HCT116 (cell line): ENCODE results near the gene SLC16A3. TPM values are rescaled to one million over a fixed set of nuclear protein-coding genes. Genes with fewer than 3 reads are reported as not detected.
A peak's percentile ranks its signal among the peaks of the same experiment; 100 is the strongest.

ENCODE experiments used
- ATAC-seq: fragments of 200-7000 bp; cut with Tn5 transposase; 2 replicates; pipeline ENCODE4 v1.9.1; 2020; ENCODE audit warnings: mild to moderate bottlenecking, moderate library complexity
- BruUV-seq: library from RNA; stranded (reverse); fragments of 400-500 nt; replicated peaks from 2 replicates; lab custom pipeline; 2021; lab: Mats Ljungman, UMichigan
- CTCF ChIA-PET: fragments of 300-600 bp; sonication (Branson Sonifier 250); formaldehyde crosslinking; loops from one replicate; lab custom pipeline; 2021; ENCODE audit warnings: antibody characterized with exemption; lab: Charles Lee
- POLR2A ChIA-PET: fragments of 300-600, 350-600 bp; sonication (Branson Sonifier 250); formaldehyde crosslinking; loops from one replicate; lab custom pipeline; 2021; ENCODE audit warnings: antibody characterized with exemption; lab: Charles Lee
- RAD21 ChIA-PET, 2 experiments: fragments of 300-600 bp; sonication (Branson Sonifier 250); formaldehyde crosslinking; loops; one replicate each; lab custom pipeline; 2023; ENCODE audit warnings: low total read pairs in 2 of 2; ENCODE audit not compliant: uncharacterized antibody in 2 of 2, unreplicated experiment in 2 of 2, low non-redundant PET in 1 of 2; lab: Charles Lee
- DNase-seq: peaks from one replicate; pipeline ENCODE4 v3.0.0-alpha.2; 2010; ENCODE audit warnings: low read depth, low spot score
- H2AFZ ChIP-seq: fragments of 200-600 bp; shearing (Covaris generic), sonication (generic); 2 replicates; pipeline ENCODE4 v1.6.1; 2017; ENCODE audit warnings: low read depth, mixed run types, mixed read lengths, antibody characterized with exemption, low read length; ENCODE audit not compliant: poor library complexity, severe bottlenecking
- H3K27ac ChIP-seq: 2 replicates; pipeline ENCODE4 v1.5.1; 2012; ENCODE audit warnings: low read depth, low read length
- H3K27me3 ChIP-seq: fragments of 200-600 bp; sonication (generic); 2 replicates; pipeline ENCODE4 v1.6.1; 2016; ENCODE audit warnings: mixed run types, low read length, mixed read lengths; ENCODE audit not compliant: insufficient read depth
- H3K36me3 ChIP-seq, 2 experiments: fragments of 200-500 bp in 1 of 2; fragments of 200-600 bp in 1 of 2; sonication (Bioruptor generic) in 1 of 2; sonication (generic) in 1 of 2; 2 replicates each; pipeline versions ENCODE4 v1.5.1 to v1.6.1; 2014 to 2016; ENCODE audit warnings: low read length in 2 of 2, inconsistent platforms in 1 of 2, mixed read lengths in 1 of 2, mixed run types in 1 of 2; ENCODE audit not compliant: insufficient read depth in 2 of 2, control insufficient read depth in 1 of 2
- H3K4me1 ChIP-seq, 2 experiments: fragments of 200-600 bp in 1 of 2; sonication (generic) in 1 of 2; 2 replicates each; pipeline versions ENCODE4 v1.5.1 to v1.6.1; 2012 to 2017; ENCODE audit warnings: low read length in 2 of 2, inconsistent platforms in 1 of 2, mild to moderate bottlenecking in 1 of 2, mixed read lengths in 1 of 2, mixed run types in 1 of 2, moderate library complexity in 1 of 2; ENCODE audit not compliant: insufficient read depth in 2 of 2, control insufficient read depth in 1 of 2
- H3K4me2 ChIP-seq: fragments of 200-600 bp; sonication (generic); 2 replicates; pipeline ENCODE4 v1.6.1; 2017; ENCODE audit warnings: mixed run types, low read length, mixed read lengths
- H3K4me3 ChIP-seq, 2 experiments: fragments of 200-600 bp in 1 of 2; sonication (generic) in 1 of 2; replicated peaks in 1 of 2; 2 replicates each; pipeline ENCODE4 v1.5.1; 2011 to 2016; ENCODE audit warnings: low read length in 2 of 2, control low read depth in 1 of 2, low read depth in 1 of 2, mild to moderate bottlenecking in 1 of 2, mixed read lengths in 1 of 2, mixed run types in 1 of 2
- H3K79me2 ChIP-seq: fragments of 200-600 bp; sonication (generic); 2 replicates; pipeline ENCODE4 v1.6.1; 2017; ENCODE audit warnings: mild to moderate bottlenecking, mixed run types, low read length, moderate library complexity, mixed read lengths; ENCODE audit not compliant: insufficient read depth
- H3K9ac ChIP-seq: fragments of 200-600 bp; sonication (generic); 2 replicates; pipeline ENCODE4 v1.6.1; 2016; ENCODE audit warnings: low read length, mixed read lengths
- H3K9me2 ChIP-seq: fragments of 200-600 bp; sonication (generic), shearing (Covaris generic); 2 replicates; pipeline ENCODE4 v1.6.1; 2017; ENCODE audit warnings: mixed run types, mild to moderate bottlenecking, moderate library complexity; ENCODE audit not compliant: insufficient read depth
- H3K9me3 ChIP-seq, 2 experiments: fragments of 200-500 bp in 1 of 2; fragments of 200-600 bp in 1 of 2; sonication (Bioruptor generic) in 1 of 2; sonication (generic) in 1 of 2; 2 replicates each; pipeline ENCODE4 v1.6.1; 2014 to 2017; ENCODE audit warnings: low read length in 2 of 2, mixed read lengths in 2 of 2, inconsistent platforms in 1 of 2, low read depth in 1 of 2, mild to moderate bottlenecking in 1 of 2, mixed run types in 1 of 2, moderate library complexity in 1 of 2; ENCODE audit not compliant: control insufficient read depth in 1 of 2, insufficient read depth in 1 of 2
- H4K20me1 ChIP-seq: fragments of 200-600 bp; sonication (generic), shearing (Covaris generic); 2 replicates; pipeline ENCODE4 v1.6.1; 2017; ENCODE audit warnings: mixed run types, mild to moderate bottlenecking, moderate library complexity; ENCODE audit not compliant: insufficient read depth
- ATF3 ChIP-seq: IDR thresholded peaks from 2 replicates; pipeline ENCODE4 v1.6.1; 2012
- CBX3 ChIP-seq: IDR thresholded peaks from 2 replicates; pipeline ENCODE4 v1.6.1; 2012; ENCODE audit warnings: low read depth
- EGR1 ChIP-seq: IDR thresholded peaks from 2 replicates; pipeline ENCODE4 v1.6.1; 2012; ENCODE audit warnings: low read depth
- ELF1 ChIP-seq: IDR thresholded peaks from 2 replicates; pipeline ENCODE4 v1.6.1; 2012; ENCODE audit warnings: low read depth, borderline replicate concordance
- EZH2phosphoT487 ChIP-seq: fragments of 200-600 bp; IDR thresholded peaks from 2 replicates; pipeline ENCODE4 v1.6.1; 2018; ENCODE audit warnings: antibody characterized with exemption, borderline replicate concordance
- FOSL1 ChIP-seq: IDR thresholded peaks from 2 replicates; pipeline ENCODE4 v1.6.1; 2012; ENCODE audit warnings: low read depth
- JUND ChIP-seq: IDR thresholded peaks from 2 replicates; pipeline ENCODE4 v1.6.1; 2012
- POLR2AphosphoS5 ChIP-seq: IDR thresholded peaks from 2 replicates; pipeline ENCODE4 v1.6.1; 2011; ENCODE audit warnings: mild to moderate bottlenecking, low read depth, low read length, moderate library complexity
- RAD21 ChIP-seq: IDR thresholded peaks from 2 replicates; pipeline ENCODE4 v1.6.1; 2012; ENCODE audit warnings: low read depth, mild to moderate bottlenecking
- SIN3A ChIP-seq: IDR thresholded peaks from 2 replicates; pipeline ENCODE4 v1.6.1; 2012; ENCODE audit warnings: low read depth
- SP1 ChIP-seq: IDR thresholded peaks from 2 replicates; pipeline ENCODE4 v1.6.1; 2012; ENCODE audit warnings: low read depth
- SRF ChIP-seq: IDR thresholded peaks from 2 replicates; pipeline ENCODE4 v1.6.1; 2012; ENCODE audit warnings: low read depth
- ZFX ChIP-seq: fragments of 450-650 bp; IDR thresholded peaks from 2 replicates; pipeline ENCODE4 v1.6.1; 2017
- ZNF274 ChIP-seq: fragments of 200-500 bp; sonication (Bioruptor generic); IDR thresholded peaks from 2 replicates; pipeline ENCODE4 v1.6.1; 2014; ENCODE audit warnings: mild to moderate bottlenecking, low read depth, low read length, inconsistent platforms
- intact Hi-C: fragments of 100-400 bp; cut with micrococcal nuclease; formaldehyde crosslinking; loops from 2 replicates; pipeline ENCODE4 v1.10.0; 2022
- total RNA-seq: library from RNA; stranded (reverse); gene quantifications from one replicate; pipeline ENCODE4 v1.2.1, GENCODE V29; 2021; ENCODE audit not compliant: unreplicated experiment
- TF ChIP-seq, protein P1 (sequence below): IDR thresholded peaks from 2 replicates; pipeline ENCODE4 v1.6.1; 2012; ENCODE audit warnings: low read depth

The SLC16A3 gene
- total RNA-seq, 1 experiment from 2014 or later = 445 TPM

DNA sequence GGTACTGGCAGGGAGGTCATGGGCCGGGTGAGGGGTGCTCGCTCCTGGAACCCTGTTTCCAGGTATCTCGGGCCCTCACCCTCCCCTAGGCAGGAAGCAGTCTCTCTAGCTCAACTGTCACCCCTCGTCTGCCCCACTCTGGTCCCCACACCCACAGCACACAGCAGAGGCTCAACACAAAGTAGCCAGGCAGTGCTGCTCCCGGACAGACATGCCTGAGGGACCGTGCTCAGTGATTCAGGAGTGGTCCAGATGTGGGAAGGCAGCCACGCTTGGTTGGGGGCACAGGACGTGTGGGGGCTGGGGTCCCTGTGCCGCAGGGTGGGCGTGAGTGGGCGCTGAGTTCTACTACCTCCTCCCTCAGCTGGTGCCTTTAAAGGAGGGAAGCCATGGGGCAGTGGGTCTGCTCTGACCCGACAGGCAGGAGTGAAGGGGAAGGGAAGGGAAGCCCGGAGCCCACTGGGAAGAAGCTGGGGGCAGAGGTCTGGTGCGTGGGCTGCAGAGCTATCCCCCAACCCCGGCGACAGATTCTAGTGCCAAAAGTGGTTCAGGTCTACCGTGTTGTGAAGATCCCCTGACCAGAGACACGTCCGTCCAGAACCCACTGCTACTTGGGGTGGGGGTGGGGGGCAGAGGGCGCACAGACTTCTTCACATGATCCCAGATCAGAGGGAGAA lies 11.8 kb downstream of the SLC16A3 start:
- CTCF ChIA-PET = interaction anchor here (0.9 kb wide), 1 partner anchor 34 kb away, joined by 3 read pairs; no protein-coding TSS in a partner anchor
- Histone ChIP-seq H4K20me1 (peaks cover 23% of the 10 kb centered on the region; the same call in 1 of the 2 replicates), H3K36me3 (peaks cover 39 to 67% of the 10 kb centered on the region in 2 experiments), H3K4me1 (peaks cover 18 to 67% of the 10 kb centered on the region in 2 experiments; a peak in 3 of 4 replicates), H3K27me3 (no peaks in the 10 kb centered on the region), H3K9ac (no peak overlapping the region), H3K9me3 (no peaks in the 10 kb centered on the region), H3K4me2 (peak overlapping the region; percentile 45), H3K4me3 (no peak overlapping the region), H2AFZ (no peak overlapping the region), H3K79me2 (peaks cover 59% of the 10 kb centered on the region), H3K9me2 (no peaks in the 10 kb centered on the region), H3K27ac (peak overlapping the region; percentile 77; the same call in 1 of the 2 replicates)
- ATAC-seq (peak; percentile 1; the same call in 1 of the 2 replicates), DNase-seq (no peak)
- RAD21 ChIA-PET = no interaction called here
- TF ChIP-seq ELF1 (no peak; the same call in 1 of the 2 replicates), EGR1 (no peak), SIN3A (peak; percentile 80), CBX3 (no peak), POLR2AphosphoS5 (peak; percentile 55; the same call in 1 of the 2 replicates)
- BruUV-seq = no TSS peak
- POLR2A ChIA-PET = interaction anchor here (2.2 to 4.0 kb wide), 2 partner anchors 11 to 35 kb away, joined by 4 to 27 read pairs; partner anchors contain the start of gene SLC16A3
- intact Hi-C loops = no loop called here

DNA sequence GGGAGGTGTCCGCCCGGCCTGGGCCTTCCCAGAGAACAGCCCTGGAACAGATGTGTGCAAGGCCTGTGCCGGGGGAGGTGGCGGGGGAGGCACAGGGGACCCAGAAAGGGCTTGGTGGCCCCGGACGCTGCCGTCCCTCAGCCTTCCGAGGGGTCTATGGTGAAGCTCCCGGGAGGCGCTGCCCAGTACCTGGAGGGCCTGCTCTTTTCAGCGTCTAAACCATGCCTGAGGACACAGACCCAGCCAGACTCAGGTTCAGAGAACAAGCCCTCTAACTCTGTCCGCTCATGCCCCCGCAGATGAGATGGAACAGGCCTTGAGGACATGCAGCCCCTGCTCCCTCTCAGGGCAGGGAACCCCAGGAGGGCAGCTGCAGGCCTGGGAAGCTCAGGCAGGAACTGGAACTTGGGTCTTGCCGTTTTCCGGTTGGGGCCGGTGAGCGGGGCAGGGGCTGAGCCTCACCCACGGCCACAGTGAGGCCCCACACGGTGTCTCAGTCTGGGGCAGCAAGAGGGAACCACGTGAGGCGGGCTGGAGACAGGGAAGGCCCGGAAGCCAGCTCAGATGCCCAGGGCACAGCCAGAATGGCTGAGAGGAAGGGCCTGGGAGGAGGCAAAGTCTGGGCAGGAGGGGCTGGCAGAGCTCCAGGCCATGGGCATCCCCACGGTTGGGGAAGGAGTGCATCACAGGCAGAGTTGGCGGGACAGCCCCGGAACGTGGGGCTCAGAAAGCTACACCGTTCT lies 12.5 kb downstream of the SLC16A3 start:
- CTCF ChIA-PET = interaction anchor here (0.7 to 0.9 kb wide), 2 partner anchors 35 to 59 kb away, joined by 3 to 4 read pairs; no protein-coding TSS in a partner anchor
- DNase-seq (no peak), ATAC-seq (peak; percentile 31)
- Histone ChIP-seq H3K9me2 (no peaks in the 10 kb centered on the region), H3K27ac (peak overlapping the region; percentile 77), H3K36me3 (peaks cover 42 to 67% of the 10 kb centered on the region in 2 experiments), H4K20me1 (peaks cover 20% of the 10 kb centered on the region; the same call in 1 of the 2 replicates), H3K9me3 (no peaks in the 10 kb centered on the region), H2AFZ (no peak overlapping the region), H3K79me2 (peaks cover 59% of the 10 kb centered on the region), H3K4me3 (no peak overlapping the region), H3K27me3 (no peaks in the 10 kb centered on the region), H3K9ac (peak overlapping the region; percentile 43), H3K4me1 (peaks cover 12 to 65% of the 10 kb centered on the region in 2 experiments; a peak in 3 of 4 replicates), H3K4me2 (peak overlapping the region; percentile 45)
- no TSS peak for BruUV-seq
- RAD21 ChIA-PET = no interaction called here
- intact Hi-C loops = no loop called here
- POLR2A ChIA-PET = interaction anchor here (0.9 to 4.0 kb wide), 5 partner anchors 12 to 91 kb away, joined by 3 to 27 read pairs (median 4); partner anchors contain the start of gene SLC16A3
- TF ChIP-seq JUND (peak; percentile 28), EZH2phosphoT487 (no peak), EGR1 (no peak), SRF (no peak), ZNF274 (no peak), ATF3 (no peak), FOSL1 (no peak), SP1 (no peak; the same call in 1 of the 2 replicates), RAD21 (no peak), ELF1 (no peak; the same call in 1 of the 2 replicates), ZFX (0 out of 2 replicates have a peak, but pooled peaks have one; percentile 26), POLR2AphosphoS5 (peak; percentile 46)
- TF ChIP-seq, protein P1, sequence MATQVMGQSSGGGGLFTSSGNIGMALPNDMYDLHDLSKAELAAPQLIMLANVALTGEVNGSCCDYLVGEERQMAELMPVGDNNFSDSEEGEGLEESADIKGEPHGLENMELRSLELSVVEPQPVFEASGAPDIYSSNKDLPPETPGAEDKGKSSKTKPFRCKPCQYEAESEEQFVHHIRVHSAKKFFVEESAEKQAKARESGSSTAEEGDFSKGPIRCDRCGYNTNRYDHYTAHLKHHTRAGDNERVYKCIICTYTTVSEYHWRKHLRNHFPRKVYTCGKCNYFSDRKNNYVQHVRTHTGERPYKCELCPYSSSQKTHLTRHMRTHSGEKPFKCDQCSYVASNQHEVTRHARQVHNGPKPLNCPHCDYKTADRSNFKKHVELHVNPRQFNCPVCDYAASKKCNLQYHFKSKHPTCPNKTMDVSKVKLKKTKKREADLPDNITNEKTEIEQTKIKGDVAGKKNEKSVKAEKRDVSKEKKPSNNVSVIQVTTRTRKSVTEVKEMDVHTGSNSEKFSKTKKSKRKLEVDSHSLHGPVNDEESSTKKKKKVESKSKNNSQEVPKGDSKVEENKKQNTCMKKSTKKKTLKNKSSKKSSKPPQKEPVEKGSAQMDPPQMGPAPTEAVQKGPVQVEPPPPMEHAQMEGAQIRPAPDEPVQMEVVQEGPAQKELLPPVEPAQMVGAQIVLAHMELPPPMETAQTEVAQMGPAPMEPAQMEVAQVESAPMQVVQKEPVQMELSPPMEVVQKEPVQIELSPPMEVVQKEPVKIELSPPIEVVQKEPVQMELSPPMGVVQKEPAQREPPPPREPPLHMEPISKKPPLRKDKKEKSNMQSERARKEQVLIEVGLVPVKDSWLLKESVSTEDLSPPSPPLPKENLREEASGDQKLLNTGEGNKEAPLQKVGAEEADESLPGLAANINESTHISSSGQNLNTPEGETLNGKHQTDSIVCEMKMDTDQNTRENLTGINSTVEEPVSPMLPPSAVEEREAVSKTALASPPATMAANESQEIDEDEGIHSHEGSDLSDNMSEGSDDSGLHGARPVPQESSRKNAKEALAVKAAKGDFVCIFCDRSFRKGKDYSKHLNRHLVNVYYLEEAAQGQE = no peak
